ENCODE results near the gene ZCCHC7. TPM values are rescaled to one million over a fixed set of nuclear protein-coding genes. Genes with fewer than 3 reads are reported as not detected.

Gene ZCCHC7
- total and polyA plus RNA-seq, 10 of the 15 experiments (the other 5 are each of a cell fraction or from before 2014, with no cell fraction given) = 42.9 to 178 (median 53.3) TPM

GRCh38 chr9:37144762-37145161 lies 24.4 kb downstream of the ZCCHC7 start (continued):
- TF ChIP-seq, protein P1, sequence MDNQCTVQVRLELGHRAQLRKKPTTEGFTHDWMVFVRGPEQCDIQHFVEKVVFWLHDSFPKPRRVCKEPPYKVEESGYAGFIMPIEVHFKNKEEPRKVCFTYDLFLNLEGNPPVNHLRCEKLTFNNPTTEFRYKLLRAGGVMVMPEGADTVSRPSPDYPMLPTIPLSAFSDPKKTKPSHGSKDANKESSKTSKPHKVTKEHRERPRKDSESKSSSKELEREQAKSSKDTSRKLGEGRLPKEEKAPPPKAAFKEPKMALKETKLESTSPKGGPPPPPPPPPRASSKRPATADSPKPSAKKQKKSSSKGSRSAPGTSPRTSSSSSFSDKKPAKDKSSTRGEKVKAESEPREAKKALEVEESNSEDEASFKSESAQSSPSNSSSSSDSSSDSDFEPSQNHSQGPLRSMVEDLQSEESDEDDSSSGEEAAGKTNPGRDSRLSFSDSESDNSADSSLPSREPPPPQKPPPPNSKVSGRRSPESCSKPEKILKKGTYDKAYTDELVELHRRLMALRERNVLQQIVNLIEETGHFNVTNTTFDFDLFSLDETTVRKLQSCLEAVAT (IDR thresholded peaks at IDR 0.05) = peak; percentile 89
- no peak for TF ChIP-seq FOXK2 (IDR thresholded peaks at IDR 0.05)
- no peak for TF ChIP-seq ZNF274 (IDR thresholded peaks at IDR 0.05; ENCODE audit: insufficient read depth, insufficient read length)
- TF ChIP-seq POLR2AphosphoS2 (IDR thresholded peaks at IDR 0.05; ENCODE audit: low read depth, low read length) = no peak
- no peak for TF ChIP-seq NR2C2 (IDR thresholded peaks at IDR 0.05; ENCODE audit: borderline replicate concordance, control insufficient read depth, insufficient read length, low read depth)
- TF ChIP-seq RAD51 (IDR thresholded peaks at IDR 0.05) = peak; percentile 73
- no peak for TF ChIP-seq TARDBP (IDR thresholded peaks at IDR 0.05; ENCODE audit: borderline replicate concordance)
- TF ChIP-seq RUNX3 (IDR thresholded peaks at IDR 0.05; ENCODE audit: low read length) = peak; percentile 95
- TF ChIP-seq YY1 (IDR thresholded peaks at IDR 0.05; ENCODE audit: low read depth, low read length) = no peak
- TF ChIP-seq ASH2L (IDR thresholded peaks at IDR 0.05; ENCODE audit: borderline replicate concordance, low read depth) = no peak
- no peak for TF ChIP-seq STAT3 (IDR thresholded peaks at IDR 0.05; ENCODE audit: low read depth, low read length)
- TF ChIP-seq ZNF207 (IDR thresholded peaks at IDR 0.05; ENCODE audit: borderline replicate concordance) = no peak
- TF ChIP-seq PML (IDR thresholded peaks at IDR 0.05; ENCODE audit: low read length) = no peak
- TF ChIP-seq NFYB (IDR thresholded peaks at IDR 0.05; ENCODE audit: insufficient read depth, low read depth, low read length) = no peak
- 0 out of 2 replicates have a peak, but pooled peaks have one; percentile 35 for TF ChIP-seq CHD2 (IDR thresholded peaks at IDR 0.05; ENCODE audit: borderline replicate concordance, low read depth, low read length)
- no peak for TF ChIP-seq FOS (IDR thresholded peaks at IDR 0.05; ENCODE audit: borderline replicate concordance, extremely low read depth, insufficient read length)
- peak; percentile 83 for TF ChIP-seq ZNF24 (IDR thresholded peaks at IDR 0.05)
- TF ChIP-seq, protein P2, sequence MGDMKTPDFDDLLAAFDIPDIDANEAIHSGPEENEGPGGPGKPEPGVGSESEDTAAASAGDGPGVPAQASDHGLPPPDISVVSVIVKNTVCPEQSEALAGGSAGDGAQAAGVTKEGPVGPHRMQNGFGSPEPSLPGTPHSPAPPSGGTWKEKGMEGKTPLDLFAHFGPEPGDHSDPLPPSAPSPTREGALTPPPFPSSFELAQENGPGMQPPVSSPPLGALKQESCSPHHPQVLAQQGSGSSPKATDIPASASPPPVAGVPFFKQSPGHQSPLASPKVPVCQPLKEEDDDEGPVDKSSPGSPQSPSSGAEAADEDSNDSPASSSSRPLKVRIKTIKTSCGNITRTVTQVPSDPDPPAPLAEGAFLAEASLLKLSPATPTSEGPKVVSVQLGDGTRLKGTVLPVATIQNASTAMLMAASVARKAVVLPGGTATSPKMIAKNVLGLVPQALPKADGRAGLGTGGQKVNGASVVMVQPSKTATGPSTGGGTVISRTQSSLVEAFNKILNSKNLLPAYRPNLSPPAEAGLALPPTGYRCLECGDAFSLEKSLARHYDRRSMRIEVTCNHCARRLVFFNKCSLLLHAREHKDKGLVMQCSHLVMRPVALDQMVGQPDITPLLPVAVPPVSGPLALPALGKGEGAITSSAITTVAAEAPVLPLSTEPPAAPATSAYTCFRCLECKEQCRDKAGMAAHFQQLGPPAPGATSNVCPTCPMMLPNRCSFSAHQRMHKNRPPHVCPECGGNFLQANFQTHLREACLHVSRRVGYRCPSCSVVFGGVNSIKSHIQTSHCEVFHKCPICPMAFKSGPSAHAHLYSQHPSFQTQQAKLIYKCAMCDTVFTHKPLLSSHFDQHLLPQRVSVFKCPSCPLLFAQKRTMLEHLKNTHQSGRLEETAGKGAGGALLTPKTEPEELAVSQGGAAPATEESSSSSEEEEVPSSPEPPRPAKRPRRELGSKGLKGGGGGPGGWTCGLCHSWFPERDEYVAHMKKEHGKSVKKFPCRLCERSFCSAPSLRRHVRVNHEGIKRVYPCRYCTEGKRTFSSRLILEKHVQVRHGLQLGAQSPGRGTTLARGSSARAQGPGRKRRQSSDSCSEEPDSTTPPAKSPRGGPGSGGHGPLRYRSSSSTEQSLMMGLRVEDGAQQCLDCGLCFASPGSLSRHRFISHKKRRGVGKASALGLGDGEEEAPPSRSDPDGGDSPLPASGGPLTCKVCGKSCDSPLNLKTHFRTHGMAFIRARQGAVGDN (IDR thresholded peaks at IDR 0.05) = peak; percentile 84
- TF ChIP-seq TBL1XR1 (IDR thresholded peaks at IDR 0.05; ENCODE audit: low read depth, low read length) = peak; percentile 61; the same call in 1 of the 2 replicates
- no peak for TF ChIP-seq CEBPZ (IDR thresholded peaks at IDR 0.05; ENCODE audit: low read depth, low read length)
- TF ChIP-seq, protein P3, sequence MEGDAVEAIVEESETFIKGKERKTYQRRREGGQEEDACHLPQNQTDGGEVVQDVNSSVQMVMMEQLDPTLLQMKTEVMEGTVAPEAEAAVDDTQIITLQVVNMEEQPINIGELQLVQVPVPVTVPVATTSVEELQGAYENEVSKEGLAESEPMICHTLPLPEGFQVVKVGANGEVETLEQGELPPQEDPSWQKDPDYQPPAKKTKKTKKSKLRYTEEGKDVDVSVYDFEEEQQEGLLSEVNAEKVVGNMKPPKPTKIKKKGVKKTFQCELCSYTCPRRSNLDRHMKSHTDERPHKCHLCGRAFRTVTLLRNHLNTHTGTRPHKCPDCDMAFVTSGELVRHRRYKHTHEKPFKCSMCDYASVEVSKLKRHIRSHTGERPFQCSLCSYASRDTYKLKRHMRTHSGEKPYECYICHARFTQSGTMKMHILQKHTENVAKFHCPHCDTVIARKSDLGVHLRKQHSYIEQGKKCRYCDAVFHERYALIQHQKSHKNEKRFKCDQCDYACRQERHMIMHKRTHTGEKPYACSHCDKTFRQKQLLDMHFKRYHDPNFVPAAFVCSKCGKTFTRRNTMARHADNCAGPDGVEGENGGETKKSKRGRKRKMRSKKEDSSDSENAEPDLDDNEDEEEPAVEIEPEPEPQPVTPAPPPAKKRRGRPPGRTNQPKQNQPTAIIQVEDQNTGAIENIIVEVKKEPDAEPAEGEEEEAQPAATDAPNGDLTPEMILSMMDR (IDR thresholded peaks at IDR 0.05 in 2 of 3, conservative IDR thresholded peaks at IDR 0.05 in 1 of 3; ENCODE audit: control insufficient read depth in 2 of 3, extremely low read depth in 1 of 3, insufficient read depth in 1 of 3, low read depth in 3 of 3, low read length in 3 of 3) = no peak

Data from GM12878 (cell line).